ENCODE measurements around the gene CNTN4. TPM values are rescaled to one million over a fixed set of nuclear protein-coding genes. Genes with fewer than 3 reads are reported as not detected.

Gene CNTN4
- total RNA-seq, 4 donors from 2014 or later = 2.6 to 91.2 (median 13.2) TPM

- DNase-seq = no peak
- intact Hi-C loops (cut with DNase I; ENCODE audit: low total_unique reads) = no loop called here
- H3K9me3 ChIP-seq = no peaks in the 10 kb centered on the region
- H3K4me3 ChIP-seq = no peak overlapping the region
- TF ChIP-seq POLR2A (IDR thresholded peaks at IDR 0.05) (no peak), CTCF (IDR thresholded peaks at IDR 0.05) (no peak)
- no peaks in the 10 kb centered on the region for H3K27me3 ChIP-seq
- no peak overlapping the region for H3K27ac ChIP-seq
- H3K36me3 ChIP-seq = no peaks in the 10 kb centered on the region
- no peaks in the 10 kb centered on the region for H3K4me1 ChIP-seq
These were observed 989.2 kb downstream of the CNTN4 start for GRCh38 chr3:3087716-3088465.

- intact Hi-C loops (cut with DNase I; ENCODE audit: low total_unique reads) = no loop called here
- no peak for TF ChIP-seq POLR2A (IDR thresholded peaks at IDR 0.05)
- TF ChIP-seq CTCF (IDR thresholded peaks at IDR 0.05) = no peak
- no peak for DNase-seq
- Histone ChIP-seq H3K9me3 (no peaks in the 10 kb centered on the region), H3K36me3 (no peaks in the 10 kb centered on the region), H3K4me1 (no peaks in the 10 kb centered on the region), H3K27ac (no peak overlapping the region), H3K4me3 (no peak overlapping the region), H3K27me3 (no peaks in the 10 kb centered on the region)
These were observed 990.4 kb downstream of the CNTN4 start for GRCh38 chr3:3089017-3089416.

- TF ChIP-seq POLR2A (IDR thresholded peaks at IDR 0.05) (no peak), CTCF (IDR thresholded peaks at IDR 0.05) (no peak)
- H3K27ac ChIP-seq = no peak overlapping the region
- intact Hi-C loops (cut with DNase I; ENCODE audit: low total_unique reads) = no loop called here
- no peaks in the 10 kb centered on the region for H3K9me3 ChIP-seq
- H3K36me3 ChIP-seq = no peaks in the 10 kb centered on the region
- no peak for DNase-seq
- H3K4me1 ChIP-seq = no peaks in the 10 kb centered on the region
- no peaks in the 10 kb centered on the region for H3K27me3 ChIP-seq
- H3K4me3 ChIP-seq = no peak overlapping the region
These were observed 999.3 kb downstream of the CNTN4 start for GRCh38 chr3:3097958-3098357.

- Histone ChIP-seq H3K4me3 (no peak overlapping the region), H3K9me3 (no peaks in the 10 kb centered on the region), H3K27ac (no peak overlapping the region), H3K4me1 (no peaks in the 10 kb centered on the region), H3K27me3 (no peaks in the 10 kb centered on the region), H3K36me3 (no peaks in the 10 kb centered on the region)
- TF ChIP-seq POLR2A (IDR thresholded peaks at IDR 0.05) (no peak), CTCF (IDR thresholded peaks at IDR 0.05) (no peak)
- DNase-seq = no peak
- intact Hi-C loops (cut with DNase I; ENCODE audit: low total_unique reads) = no loop called here
These were observed 1003.2 kb downstream of the CNTN4 start for GRCh38 chr3:3101660-3102458.

- Histone ChIP-seq H3K36me3 (no peaks in the 10 kb centered on the region), H3K4me3 (no peak overlapping the region), H3K27ac (no peak overlapping the region), H3K4me1 (no peaks in the 10 kb centered on the region), H3K27me3 (no peaks in the 10 kb centered on the region), H3K9me3 (no peaks in the 10 kb centered on the region)
- no peak for TF ChIP-seq POLR2A (IDR thresholded peaks at IDR 0.05)
- TF ChIP-seq CTCF (IDR thresholded peaks at IDR 0.05) = no peak
- intact Hi-C loops (cut with DNase I; ENCODE audit: low total_unique reads) = no loop called here
- no peak for DNase-seq
These were observed 1004.1 kb downstream of the CNTN4 start for GRCh38 chr3:3102751-3103150.
